Activated naive CD4-positive, alpha-beta T cell (primary cell): ENCODE results near the gene ILK.

Experiments
- DNase-seq, 4 experiments: peaks; one replicate each; lab custom pipeline; 2025; lab: John Stamatoyannopoulos, UW

Gene ILK

GRCh38 chr11:6574816-6575715 is 28.5 kb upstream of the ILK start:
- no peak for DNase-seq

- DNase-seq, result no peak
These were observed 26.9 kb upstream of the ILK start for GRCh38 chr11:6576471-6577373.

DNA sequence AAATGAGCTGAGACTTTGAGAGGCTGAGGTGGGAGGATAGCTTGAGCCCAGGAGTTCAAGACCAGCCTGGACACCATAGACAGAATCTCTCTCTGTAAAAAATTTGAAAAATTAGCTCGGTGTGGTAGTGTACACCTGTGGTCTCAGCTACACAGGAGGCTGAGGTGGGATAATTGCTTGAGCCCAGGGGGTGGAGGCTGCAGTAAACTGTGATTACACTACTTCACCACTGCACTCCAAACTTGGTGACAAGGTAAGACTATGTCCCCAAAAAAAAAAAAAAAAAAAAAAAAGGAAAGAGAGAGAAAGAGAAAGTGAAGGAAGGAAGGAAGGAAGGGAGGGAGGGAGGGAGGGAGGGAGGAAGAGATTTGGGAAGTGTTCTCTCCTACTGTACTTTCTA is 25.4 kb upstream of the ILK start:
- DNase-seq, result no peak

DNA sequence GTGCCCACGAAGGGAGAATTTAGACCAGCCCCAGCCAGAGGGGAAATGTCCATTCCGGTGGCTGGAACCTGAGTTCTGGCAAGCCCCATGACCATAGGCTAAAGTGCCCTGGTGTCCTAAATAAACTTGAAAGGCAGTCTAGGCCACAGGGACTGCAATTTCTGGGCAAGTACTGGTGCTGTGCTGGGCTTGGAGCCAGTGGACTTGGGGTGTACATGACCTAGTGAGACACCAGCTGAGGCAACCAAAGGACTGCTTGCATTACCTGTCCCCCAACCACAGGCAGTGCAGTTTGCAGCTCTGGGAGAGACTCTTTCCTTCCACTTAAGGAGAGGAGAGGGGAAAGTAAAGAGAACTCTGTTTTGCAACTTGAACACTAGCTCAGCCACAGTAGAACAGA is 23.9 kb upstream of the ILK start:
- DNase-seq, result no peak

DNA sequence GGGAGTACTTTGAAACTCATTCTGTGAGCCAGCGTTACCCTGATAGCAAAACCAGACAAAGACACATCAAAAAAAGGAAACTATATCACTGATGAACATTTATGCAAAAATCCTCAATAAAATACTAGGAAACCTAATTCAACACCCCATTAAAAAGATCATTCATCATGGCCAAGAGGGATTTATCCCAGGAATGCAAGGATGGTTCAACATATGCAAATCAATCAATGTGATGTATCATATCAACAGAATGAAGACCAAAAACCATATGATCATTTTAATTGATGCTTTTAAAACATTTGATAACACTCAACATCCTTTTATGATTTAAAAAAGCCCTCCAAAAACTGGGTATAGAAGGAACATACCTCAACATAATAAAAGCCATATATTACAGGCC is 20.0 kb upstream of the ILK start:
- DNase-seq, result no peak

DNA sequence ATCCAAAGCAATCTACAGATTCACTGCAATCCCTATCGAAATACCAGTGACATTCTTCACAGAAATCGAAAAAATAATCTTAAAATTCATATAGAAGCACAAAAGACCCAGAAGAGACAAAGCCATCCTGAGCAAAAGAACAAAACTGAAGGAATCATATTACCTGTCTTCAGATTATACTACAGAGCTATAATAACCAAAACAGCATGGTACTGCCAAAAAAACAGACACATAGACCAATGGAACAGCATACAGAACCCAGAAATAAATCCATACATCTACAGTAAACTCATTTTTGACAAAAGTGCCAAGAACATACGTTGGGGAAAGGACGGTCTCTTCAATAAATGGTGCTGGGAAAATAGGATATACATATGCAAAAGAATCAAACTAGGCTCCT is 19.0 kb upstream of the ILK start:
- no peak for DNase-seq

DNA sequence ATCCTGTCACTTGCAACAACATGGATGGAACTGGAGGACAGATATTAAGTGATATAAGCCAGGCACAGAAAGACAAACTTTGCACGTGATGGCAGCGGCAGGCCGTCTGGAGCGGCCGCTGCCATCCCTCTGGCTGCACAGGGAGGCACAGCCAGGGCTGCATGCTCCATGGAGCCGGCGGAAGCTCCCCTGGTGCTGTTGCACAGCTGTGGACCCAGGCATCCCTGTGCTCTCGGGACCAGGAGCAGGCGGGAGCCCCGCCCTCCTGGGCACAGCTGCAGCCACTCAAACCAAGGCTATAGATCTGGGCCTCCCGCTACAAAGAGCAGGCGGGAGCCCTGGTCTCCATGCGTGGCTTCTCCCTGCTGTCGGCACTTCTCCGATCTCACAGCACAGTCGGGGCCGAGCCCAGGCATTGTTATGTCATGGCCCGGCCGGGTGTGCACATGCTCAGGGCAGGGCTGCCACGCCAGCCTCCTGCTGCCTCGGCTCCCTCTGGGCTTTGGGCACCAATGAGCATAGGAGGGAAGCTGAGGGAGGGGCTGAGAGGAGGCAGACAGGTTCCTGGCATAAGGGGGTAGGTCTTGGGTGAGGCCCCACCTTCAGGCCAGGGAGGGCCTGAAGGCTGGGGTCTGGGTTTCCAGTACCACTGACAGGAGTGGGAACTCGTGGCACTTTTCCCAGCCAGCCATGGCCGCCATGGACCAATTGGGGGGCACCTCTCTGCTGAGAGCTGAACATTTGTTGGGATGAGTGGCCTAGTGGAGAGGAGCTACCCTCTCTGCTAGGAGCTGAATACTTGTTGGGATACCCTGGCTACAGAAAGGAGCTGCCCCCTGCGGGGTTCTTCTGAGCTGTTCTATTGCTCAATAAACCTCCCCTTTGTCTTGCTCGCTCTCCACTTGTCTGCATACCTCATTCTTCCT is 16.9 kb upstream of the ILK start:
- no peak for DNase-seq

GRCh38 chr11:6587360-6587953 is 16.1 kb upstream of the ILK start:
- DNase-seq, result no peak

GRCh38 chr11:6588018-6588417 is 15.6 kb upstream of the ILK start:
- no peak for DNase-seq

GRCh38 chr11:6594142-6594768 is 9.3 kb upstream of the ILK start:
- no peak for DNase-seq

DNA sequence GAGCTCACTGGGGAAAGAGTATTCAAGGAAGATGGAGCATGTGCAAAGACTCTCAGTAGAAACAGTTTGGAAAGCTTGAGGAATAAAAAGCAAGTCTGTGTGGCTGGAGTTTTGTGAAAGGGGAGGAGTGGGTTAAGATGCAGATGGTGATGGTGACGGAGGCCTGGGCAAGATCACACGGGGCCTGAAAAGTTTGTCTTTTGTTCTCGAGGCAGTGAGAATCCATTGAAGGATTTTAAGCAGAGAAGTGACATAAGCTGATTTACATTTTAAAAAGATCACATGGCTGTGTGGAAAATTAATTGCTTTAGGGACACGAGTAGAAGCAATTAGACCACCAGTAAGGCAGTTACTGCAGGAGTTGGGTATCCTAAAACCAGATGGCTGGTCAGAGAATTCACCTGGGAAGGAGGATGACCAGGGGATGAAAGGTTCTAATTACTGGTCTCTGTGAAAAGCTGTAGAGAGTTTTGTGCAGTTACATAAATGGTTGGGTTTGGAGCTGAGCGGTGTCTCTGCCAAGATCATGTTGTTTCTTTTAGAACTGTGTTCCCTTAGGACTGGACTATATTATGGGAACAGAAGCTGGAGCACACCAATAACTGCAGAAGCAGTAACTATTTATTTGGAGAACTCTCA is 7.2 kb upstream of the ILK start:
- no peak for DNase-seq

- DNase-seq, result no peak
These were observed 5.0 kb upstream of the ILK start for GRCh38 chr11:6598555-6598954.

- DNase-seq, result no peak
These were observed 4.1 kb upstream of the ILK start for GRCh38 chr11:6599449-6599848.

DNA sequence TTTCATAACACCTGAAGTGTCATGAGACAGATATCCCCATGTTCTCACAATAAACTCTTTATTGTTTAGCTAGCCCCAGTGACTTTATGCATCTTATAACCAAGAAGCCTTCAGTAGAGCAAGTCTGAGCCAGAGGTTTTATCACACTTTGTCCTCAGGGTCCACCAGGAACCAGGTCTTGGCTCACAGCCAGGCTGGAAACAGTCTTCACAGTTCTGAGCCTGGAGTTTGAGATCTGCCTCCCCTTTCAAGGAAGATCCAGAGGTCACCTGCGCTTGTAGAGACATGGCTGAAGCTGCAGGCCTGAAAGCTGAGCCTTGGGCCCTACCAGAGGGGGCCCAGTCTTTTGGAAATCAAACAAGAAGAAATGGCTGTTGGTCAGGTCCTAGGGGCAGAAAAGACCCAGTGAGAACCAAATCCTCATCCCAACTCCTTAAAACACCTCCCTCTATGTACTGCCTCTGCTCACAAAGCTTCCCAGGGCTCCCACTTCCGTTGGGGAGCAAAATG is 3.6 kb upstream of the ILK start:
- no peak for DNase-seq

DNA sequence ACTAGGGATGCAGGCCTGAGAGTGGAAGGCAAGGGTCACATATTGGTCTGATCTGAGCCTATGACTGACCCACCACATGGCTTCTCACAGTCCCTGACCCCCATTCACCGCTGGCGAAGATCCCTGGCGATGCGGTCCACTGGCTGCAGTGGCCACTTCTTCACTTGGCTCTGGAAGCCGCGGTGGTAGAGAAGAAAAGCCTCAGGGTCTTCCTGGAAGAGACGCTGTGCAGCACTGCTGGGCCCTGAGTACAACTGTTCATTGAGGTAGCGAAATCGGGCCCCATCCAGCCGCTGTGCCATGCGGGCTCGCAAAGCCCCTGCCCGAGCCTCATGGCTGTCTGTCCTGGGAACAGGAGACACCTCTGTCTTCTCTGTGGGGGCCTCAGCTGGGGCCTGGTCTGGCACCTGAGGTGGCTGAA is 2.5 kb upstream of the ILK start:
- DNase-seq, result no peak

- DNase-seq, result no peak
These were observed 1.3 kb upstream of the ILK start for GRCh38 chr11:6602096-6602940.

- peak in 2 of 4 experiments; percentile 19 to 30 for DNase-seq
These were observed 580 bp downstream of the ILK start for GRCh38 chr11:6604081-6604626.

DNA sequence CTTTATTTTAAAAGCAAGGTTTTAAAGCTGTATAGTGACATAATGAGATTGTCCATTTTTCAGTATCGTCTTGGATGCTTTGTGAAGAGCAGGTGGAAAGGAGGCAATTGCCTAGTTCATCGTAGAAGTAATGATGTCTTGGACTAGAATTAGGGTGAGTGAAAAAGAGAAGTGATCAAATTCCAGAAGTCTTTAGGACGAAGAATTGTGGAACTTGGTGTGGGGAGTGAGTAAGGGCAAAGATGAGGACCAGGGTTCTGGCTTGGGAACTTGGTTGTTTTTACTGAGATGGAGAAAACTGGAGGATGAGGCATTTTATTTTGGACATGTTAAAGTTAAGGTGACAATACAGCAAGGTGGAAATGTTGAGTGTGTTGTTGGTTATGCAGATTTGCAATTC is 1.2 kb downstream of the ILK start:
- DNase-seq, result no peak
